ENCODE data around the gene NUP93. TPM values are rescaled to one million over a fixed set of nuclear protein-coding genes. Genes with fewer than 3 reads are reported as not detected.

Gene NUP93
- total RNA-seq, 4 donors from 2014 or later, result 12.9 to 30.7 (median 23.0) TPM

DNA sequence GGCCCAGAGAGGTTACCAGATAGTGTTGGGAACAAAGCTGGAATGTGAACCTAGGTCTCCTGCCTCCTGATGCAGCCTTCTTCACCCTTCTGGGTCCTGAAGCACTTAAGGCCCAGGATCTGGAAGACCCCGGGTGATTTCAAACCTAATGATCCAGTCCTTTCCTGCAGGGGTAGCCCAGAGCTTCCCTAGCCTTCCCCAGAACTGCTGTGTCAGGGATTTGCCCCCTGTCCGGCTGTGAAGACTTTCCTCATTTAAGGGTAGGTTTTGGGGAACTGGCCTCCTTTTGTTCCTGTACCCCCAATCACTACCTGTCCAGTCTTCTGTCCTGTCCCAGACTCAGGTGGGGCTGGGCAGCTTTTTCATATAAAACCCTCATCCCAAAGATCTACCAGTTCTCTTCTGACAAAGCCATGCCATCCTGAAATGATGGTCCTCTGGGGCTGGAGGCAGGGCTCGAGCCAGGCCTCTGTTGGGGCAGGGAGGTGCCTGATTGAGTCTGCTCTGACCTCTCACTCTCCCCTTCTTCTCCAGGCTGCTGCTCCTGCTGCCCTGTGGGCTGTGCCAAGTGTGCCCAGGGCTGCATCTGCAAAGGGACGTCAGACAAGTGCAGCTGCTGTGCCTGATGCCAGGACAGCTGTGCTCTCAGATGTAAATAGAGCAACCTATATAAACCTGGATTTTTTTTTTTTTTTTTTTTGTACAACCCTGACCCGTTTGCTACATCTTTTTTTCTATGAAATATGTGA is 46.3 kb upstream of the NUP93 start:
- in situ Hi-C loops (cut with MboI; ENCODE audit: low sequenced_read_pairs in 4 of 4) (loop anchor here in 3 of 4 donors (5.0 to 25.0 kb wide), 2 partner anchors 76 to 271 kb away; partner anchors contain the start of gene MT2A (in 2 of the 3)), intact Hi-C loops (cut with DNase I; ENCODE audit: low total_unique reads) (loop anchor here (2.0 to 5.0 kb wide), 4 partner anchors 203 to 379 kb away; partner anchors contain the start of gene HERPUD1)
- Histone ChIP-seq H3K27ac (peak overlapping the region; percentile 89 to 94 (median 91)), H3K4me1 (peaks cover 45 to 46% of the 10 kb centered on the region in 2 donors), H3K4me3 (peak overlapping the region; percentile 66 to 83 (median 78)), H3K36me3 (no peaks in the 10 kb centered on the region), H3K27me3 (no peaks in the 10 kb centered on the region), H3K9me3 (no peaks in the 10 kb centered on the region)
- TF ChIP-seq POLR2A (IDR thresholded peaks at IDR 0.05), result peak in 1 of 2 donors; percentile 57
- TF ChIP-seq, protein P1, sequence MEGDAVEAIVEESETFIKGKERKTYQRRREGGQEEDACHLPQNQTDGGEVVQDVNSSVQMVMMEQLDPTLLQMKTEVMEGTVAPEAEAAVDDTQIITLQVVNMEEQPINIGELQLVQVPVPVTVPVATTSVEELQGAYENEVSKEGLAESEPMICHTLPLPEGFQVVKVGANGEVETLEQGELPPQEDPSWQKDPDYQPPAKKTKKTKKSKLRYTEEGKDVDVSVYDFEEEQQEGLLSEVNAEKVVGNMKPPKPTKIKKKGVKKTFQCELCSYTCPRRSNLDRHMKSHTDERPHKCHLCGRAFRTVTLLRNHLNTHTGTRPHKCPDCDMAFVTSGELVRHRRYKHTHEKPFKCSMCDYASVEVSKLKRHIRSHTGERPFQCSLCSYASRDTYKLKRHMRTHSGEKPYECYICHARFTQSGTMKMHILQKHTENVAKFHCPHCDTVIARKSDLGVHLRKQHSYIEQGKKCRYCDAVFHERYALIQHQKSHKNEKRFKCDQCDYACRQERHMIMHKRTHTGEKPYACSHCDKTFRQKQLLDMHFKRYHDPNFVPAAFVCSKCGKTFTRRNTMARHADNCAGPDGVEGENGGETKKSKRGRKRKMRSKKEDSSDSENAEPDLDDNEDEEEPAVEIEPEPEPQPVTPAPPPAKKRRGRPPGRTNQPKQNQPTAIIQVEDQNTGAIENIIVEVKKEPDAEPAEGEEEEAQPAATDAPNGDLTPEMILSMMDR (IDR thresholded peaks at IDR 0.05 in 4 of 5, conservative IDR thresholded peaks at IDR 0.05 in 1 of 5), result peak in 1 of 5 experiments; percentile 5
- DNase-seq (peak in 1 of 2 donors; percentile 81), ATAC-seq (no peak)

DNA sequence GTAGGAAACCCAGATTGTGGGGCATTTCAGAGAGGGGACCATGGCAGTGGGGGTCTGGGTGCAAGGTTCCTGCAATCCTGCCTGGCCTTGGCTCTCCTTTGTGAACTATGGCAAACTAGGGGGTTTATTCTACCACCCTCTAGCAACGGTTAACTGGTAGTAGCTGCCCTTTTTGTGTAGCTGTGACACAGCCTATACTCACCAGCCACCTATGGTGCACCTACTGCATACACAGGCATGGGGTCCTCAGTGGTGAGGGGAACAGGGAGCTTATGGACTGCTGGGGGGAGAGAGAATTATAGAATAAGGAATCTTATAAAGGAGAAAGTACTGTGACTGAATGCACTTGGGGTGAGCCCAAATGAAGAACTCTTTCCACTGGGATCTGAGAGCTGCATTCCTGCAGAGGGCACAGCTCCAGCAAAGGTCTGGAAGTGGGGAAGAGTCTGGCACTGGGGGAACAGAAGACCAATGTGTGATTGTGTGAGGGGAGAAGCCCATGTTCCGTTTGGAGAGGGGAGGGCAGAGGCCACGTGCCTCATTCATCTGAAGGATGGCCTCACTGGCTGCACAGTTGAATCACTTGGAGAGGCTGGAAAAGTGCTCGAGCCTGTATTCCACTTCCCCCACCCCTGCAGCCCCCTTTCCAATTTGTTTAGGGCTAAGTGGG is 45.5 kb upstream of the NUP93 start:
- peak in 1 of 2 donors; percentile 55 for TF ChIP-seq POLR2A (IDR thresholded peaks at IDR 0.05)
- TF ChIP-seq, protein P1 (IDR thresholded peaks at IDR 0.05 in 4 of 5, conservative IDR thresholded peaks at IDR 0.05 in 1 of 5), result no peak
- Histone ChIP-seq H3K36me3 (no peaks in the 10 kb centered on the region), H3K9me3 (no peaks in the 10 kb centered on the region), H3K4me3 (peak overlapping the region; percentile 66 to 83 (median 78)), H3K27ac (peak overlapping the region; percentile 89 to 94 (median 91)), H3K4me1 (peaks cover 37 to 41% of the 10 kb centered on the region in 2 donors), H3K27me3 (no peaks in the 10 kb centered on the region)
- DNase-seq, result peak; percentile 48 to 87
- ATAC-seq, result peak; percentile 1 to 18
- intact Hi-C loops (cut with DNase I; ENCODE audit: low total_unique reads), result loop anchor here (5.0 kb wide), 3 partner anchors 248 to 378 kb away; partner anchors contain the start of gene HERPUD1
- in situ Hi-C loops (cut with MboI; ENCODE audit: low sequenced_read_pairs in 4 of 4), result loop anchor here in 3 of 4 donors (5.0 to 25.0 kb wide), 2 partner anchors 77 to 272 kb away; partner anchors contain the start of gene MT2A (in 2 of the 3)

DNA sequence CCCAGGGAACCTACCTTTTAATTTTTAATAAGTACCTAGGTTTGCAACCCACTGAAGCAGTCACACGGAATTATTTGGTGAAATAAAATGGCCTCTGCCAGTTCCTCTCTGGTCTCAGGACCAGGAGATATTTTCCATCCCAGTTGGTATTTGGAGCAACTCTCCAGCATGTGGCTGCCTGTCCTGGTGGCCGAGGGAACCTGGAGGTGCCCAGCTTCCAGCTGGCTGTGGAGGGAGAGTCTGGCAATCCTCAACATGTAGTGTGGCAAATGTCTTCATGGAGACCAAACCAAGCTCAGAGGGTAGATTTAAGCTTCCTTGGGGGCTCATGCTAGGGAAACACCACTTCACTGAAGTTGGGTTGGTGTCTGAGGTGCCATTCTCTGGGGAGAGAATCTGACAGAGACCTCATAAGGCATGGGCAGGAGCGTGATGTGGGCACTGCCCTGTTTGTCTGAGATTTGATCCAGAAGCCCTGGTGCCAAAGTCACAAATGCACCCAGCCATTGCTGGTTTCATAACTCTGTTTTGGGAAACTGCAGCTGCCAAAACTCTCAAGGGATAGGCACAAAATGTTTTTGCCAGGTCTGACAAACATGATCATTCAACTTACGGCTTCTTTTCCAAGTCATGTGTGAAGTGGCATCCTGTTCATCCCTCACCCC is 44.9 kb upstream of the NUP93 start:
- Histone ChIP-seq H3K36me3 (no peaks in the 10 kb centered on the region), H3K27ac (peak overlapping the region; percentile 89 to 94 (median 91)), H3K4me3 (peak overlapping the region; percentile 66 to 83 (median 78)), H3K4me1 (peaks cover 33 to 37% of the 10 kb centered on the region in 2 donors), H3K27me3 (no peaks in the 10 kb centered on the region), H3K9me3 (no peaks in the 10 kb centered on the region)
- intact Hi-C loops (cut with DNase I; ENCODE audit: low total_unique reads), result loop anchor here (5.0 kb wide), 3 partner anchors 247 to 377 kb away; partner anchors contain the start of gene HERPUD1
- ATAC-seq (peak; percentile 51 to 56), DNase-seq (peak; percentile 84 to 91)
- TF ChIP-seq POLR2A (IDR thresholded peaks at IDR 0.05), result peak in 1 of 2 donors; percentile 26
- TF ChIP-seq, protein P1 (IDR thresholded peaks at IDR 0.05 in 4 of 5, conservative IDR thresholded peaks at IDR 0.05 in 1 of 5), result peak in 1 of 5 experiments; percentile 14
- in situ Hi-C loops (cut with MboI; ENCODE audit: low sequenced_read_pairs in 4 of 4), result loop anchor here in 3 of 4 donors (5.0 to 25.0 kb wide), 2 partner anchors 78 to 273 kb away; partner anchors contain the start of gene MT2A (in 2 of the 3)

DNA sequence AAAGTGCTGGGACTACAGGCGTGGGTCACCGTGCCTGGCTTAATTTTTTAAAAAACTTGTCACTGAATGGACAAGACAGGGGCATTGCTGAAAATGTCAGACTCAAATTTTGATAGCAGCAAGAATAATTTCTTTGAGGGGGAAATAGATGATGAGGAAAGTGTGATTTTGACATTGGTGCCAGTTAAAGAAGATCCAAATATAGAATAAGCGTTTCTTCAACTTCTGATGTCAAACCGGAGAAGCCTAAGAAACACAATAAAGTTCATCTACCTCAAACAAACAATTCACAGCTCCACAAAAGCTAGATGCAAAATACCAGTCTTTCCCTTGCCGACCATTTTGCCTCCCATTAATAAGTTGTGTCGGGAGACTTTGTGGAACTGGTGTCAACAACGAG is 43.2 kb upstream of the NUP93 start:
- Histone ChIP-seq H3K27me3 (no peaks in the 10 kb centered on the region), H3K4me1 (peaks cover 16 to 20% of the 10 kb centered on the region in 2 donors), H3K4me3 (no peak overlapping the region), H3K27ac (peak overlapping the region; percentile 50 to 94 (median 91)), H3K9me3 (no peaks in the 10 kb centered on the region), H3K36me3 (no peaks in the 10 kb centered on the region)
- intact Hi-C loops (cut with DNase I; ENCODE audit: low total_unique reads), result no loop called here
- DNase-seq (no peak), ATAC-seq (no peak)
- in situ Hi-C loops (cut with MboI; ENCODE audit: low sequenced_read_pairs in 4 of 4), result loop anchor here in 1 of 4 donors (25.0 kb wide), 1 partner anchor 274 kb away; no protein-coding TSS in a partner anchor
- TF ChIP-seq, protein P1 (IDR thresholded peaks at IDR 0.05 in 4 of 5, conservative IDR thresholded peaks at IDR 0.05 in 1 of 5), result no peak
- no peak for TF ChIP-seq POLR2A (IDR thresholded peaks at IDR 0.05)
